ENCODE results near the gene NISCH.

DNA sequence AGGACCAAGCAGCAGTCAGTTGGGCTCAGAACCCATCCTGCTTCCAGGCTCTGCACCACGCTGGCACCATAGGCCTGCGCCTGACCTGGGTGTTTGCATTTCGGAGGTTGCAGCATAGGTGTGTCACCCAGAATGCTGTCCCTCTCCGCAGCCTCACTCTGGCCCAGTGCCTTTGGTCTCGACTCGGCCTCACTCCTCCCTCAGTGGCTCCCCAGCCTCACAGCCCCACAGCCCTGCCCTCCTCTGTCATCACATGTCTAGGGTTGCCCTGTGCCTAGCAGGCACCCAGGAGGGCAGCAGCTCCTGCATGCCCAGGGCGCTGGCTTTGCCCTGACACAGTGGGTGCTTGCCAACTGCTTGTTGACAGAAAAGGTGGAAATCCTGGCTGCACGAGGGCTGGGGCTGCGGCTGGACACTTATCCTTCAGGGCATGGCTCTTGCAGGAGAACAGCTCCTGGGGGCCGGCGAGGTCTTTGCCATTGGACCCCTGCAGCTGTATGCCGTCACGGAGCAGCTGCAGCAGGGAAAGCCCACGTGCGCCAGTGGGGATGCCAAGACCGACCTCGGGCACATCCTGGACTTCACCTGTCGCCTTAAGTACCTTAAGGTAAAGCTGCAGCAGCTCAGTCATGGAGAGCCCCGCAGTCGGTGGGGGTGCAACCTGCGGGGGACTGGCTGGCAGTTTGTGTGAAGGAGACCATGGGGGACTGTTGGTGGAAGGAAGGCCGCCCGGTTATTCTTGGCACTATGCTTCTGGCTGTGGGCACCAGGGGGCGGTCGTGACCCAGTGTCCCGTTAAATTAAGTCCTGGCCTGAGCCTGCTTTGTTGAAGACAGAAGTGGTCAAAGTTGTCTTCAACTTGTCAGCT lies 16.2 kb downstream of the NISCH start:
- TF ChIP-seq SUZ12 (IDR thresholded peaks at IDR 0.05), result no peak
- TF ChIP-seq, protein P1, sequence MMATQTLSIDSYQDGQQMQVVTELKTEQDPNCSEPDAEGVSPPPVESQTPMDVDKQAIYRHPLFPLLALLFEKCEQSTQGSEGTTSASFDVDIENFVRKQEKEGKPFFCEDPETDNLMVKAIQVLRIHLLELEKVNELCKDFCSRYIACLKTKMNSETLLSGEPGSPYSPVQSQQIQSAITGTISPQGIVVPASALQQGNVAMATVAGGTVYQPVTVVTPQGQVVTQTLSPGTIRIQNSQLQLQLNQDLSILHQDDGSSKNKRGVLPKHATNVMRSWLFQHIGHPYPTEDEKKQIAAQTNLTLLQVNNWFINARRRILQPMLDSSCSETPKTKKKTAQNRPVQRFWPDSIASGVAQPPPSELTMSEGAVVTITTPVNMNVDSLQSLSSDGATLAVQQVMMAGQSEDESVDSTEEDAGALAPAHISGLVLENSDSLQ (IDR thresholded peaks at IDR 0.05), result no peak
- no peak for TF ChIP-seq NFRKB (IDR thresholded peaks at IDR 0.05)

Measured in HEK293T (cell line).